ENCODE measurements around the gene LRRC51. TPM values are rescaled to one million over a fixed set of nuclear protein-coding genes. Genes with fewer than 3 reads are reported as not detected.
"Not testable (repeated sequence)": the region's sequence is repeated elsewhere in the genome, so short reads cannot be mapped to it uniquely, and the experiment has no call there.

LRRC51 gene
- total and polyA plus RNA-seq, 2 donors (not counting 3 experiments of a cell fraction or from before 2014, with no cell fraction given) = 3.5 to 6.1 TPM

DNA sequence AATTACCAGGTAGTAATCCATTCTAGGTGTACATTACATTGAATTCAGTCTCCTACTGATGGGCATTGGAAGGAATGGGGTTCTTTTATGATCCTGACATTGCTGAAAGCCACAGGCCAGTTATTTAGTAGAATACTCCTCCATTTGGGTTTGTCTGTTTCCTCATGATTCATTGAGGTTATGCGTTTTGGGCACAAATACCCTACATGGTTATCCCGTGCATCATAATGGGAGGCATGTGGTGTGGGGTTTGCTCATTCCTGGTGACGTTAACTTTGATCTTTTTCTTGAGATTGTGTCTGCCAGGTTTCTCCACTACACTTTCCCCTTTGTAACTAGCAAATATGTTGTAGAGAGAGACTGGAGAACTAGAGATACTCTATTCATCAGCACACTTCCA, 60.4 kb downstream of the LRRC51 start:
- H4K20me1 ChIP-seq (replicated peaks; ENCODE audit: control insufficient read depth, extremely low read depth, insufficient read depth, low read length) = no peaks in the 10 kb centered on the region
- no peak overlapping the region for H3K4me2 ChIP-seq (ENCODE audit: insufficient read depth, low read length)
- no TSS peak for BruUV-seq (replicated peaks)
- CTCF ChIA-PET = interaction anchor here (1.1 kb wide), 1 partner anchor 116 kb away, joined by 13 read pairs; no protein-coding TSS in a partner anchor
- H3K27ac ChIP-seq (ENCODE audit: insufficient read depth, low read depth, low read length) = no peak overlapping the region
- FAIRE-seq (no peak), DNase-seq (ENCODE audit: low read depth, low spot score) (no peak)
- H3K9me3 ChIP-seq (replicated peaks; ENCODE audit: control insufficient read depth, insufficient read depth, low read length) = no peaks in the 10 kb centered on the region
- no peak overlapping the region for H2AFZ ChIP-seq (ENCODE audit: low read depth, low read length)
- no peak for TF ChIP-seq MYC (IDR thresholded peaks at IDR 0.05; ENCODE audit: low read depth, low read length)
- TF ChIP-seq, protein P1, sequence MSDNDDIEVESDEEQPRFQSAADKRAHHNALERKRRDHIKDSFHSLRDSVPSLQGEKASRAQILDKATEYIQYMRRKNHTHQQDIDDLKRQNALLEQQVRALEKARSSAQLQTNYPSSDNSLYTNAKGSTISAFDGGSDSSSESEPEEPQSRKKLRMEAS (IDR thresholded peaks at IDR 0.05; ENCODE audit: insufficient read depth, insufficient read length) = no peak
- no peak for TF ChIP-seq FOS (IDR thresholded peaks at IDR 0.05; ENCODE audit: borderline replicate concordance, insufficient read depth, low read length)
- TF ChIP-seq JUN (IDR thresholded peaks at IDR 0.05; ENCODE audit: borderline replicate concordance, insufficient read depth, insufficient read length, low read depth) = no peak
- TF ChIP-seq, protein P2, sequence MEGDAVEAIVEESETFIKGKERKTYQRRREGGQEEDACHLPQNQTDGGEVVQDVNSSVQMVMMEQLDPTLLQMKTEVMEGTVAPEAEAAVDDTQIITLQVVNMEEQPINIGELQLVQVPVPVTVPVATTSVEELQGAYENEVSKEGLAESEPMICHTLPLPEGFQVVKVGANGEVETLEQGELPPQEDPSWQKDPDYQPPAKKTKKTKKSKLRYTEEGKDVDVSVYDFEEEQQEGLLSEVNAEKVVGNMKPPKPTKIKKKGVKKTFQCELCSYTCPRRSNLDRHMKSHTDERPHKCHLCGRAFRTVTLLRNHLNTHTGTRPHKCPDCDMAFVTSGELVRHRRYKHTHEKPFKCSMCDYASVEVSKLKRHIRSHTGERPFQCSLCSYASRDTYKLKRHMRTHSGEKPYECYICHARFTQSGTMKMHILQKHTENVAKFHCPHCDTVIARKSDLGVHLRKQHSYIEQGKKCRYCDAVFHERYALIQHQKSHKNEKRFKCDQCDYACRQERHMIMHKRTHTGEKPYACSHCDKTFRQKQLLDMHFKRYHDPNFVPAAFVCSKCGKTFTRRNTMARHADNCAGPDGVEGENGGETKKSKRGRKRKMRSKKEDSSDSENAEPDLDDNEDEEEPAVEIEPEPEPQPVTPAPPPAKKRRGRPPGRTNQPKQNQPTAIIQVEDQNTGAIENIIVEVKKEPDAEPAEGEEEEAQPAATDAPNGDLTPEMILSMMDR (IDR thresholded peaks at IDR 0.05; ENCODE audit: extremely low read depth in 1 of 2, insufficient read depth in 1 of 2, low read depth in 1 of 2, low read length in 2 of 2) = no peak
- no peak for TF ChIP-seq EZH2 (IDR thresholded peaks at IDR 0.05; ENCODE audit: borderline replicate concordance, low read depth, low read length, severe bottlenecking)
- TF ChIP-seq POLR2A (IDR thresholded peaks at IDR 0.05; ENCODE audit: low read depth, low read length) = no peak
- TF ChIP-seq POLR2AphosphoS5 (IDR thresholded peaks at IDR 0.05; ENCODE audit: insufficient read depth, low read depth, low read length) = no peak
- TF ChIP-seq GATA2 (IDR thresholded peaks at IDR 0.05; ENCODE audit: insufficient read depth, insufficient read length, low read depth, low read length) = no peak
- peaks cover 7 to 10% of the 10 kb centered on the region in 2 experiments for H3K27me3 ChIP-seq (ENCODE audit: control insufficient read depth in 2 of 2, insufficient read depth in 2 of 2, low read length in 2 of 2)
- no peak overlapping the region for H3K9ac ChIP-seq (replicated peaks; ENCODE audit: extremely low read depth, insufficient read depth, low read length)
- no peaks in the 10 kb centered on the region for H3K36me3 ChIP-seq (ENCODE audit: control insufficient read depth in 2 of 2, extremely low read depth in 1 of 2, insufficient read depth in 2 of 2, low read length in 2 of 2)
- dilution Hi-C loops (cut with MboI; ENCODE audit: extremely low pct_ligation_motif_present, low sequenced_read_pairs) (no loop called here), intact Hi-C loops (cut with micrococcal nuclease) (loop anchor here (5.0 to 10.0 kb wide), 2 partner anchors 274 to 306 kb away; no protein-coding TSS in a partner anchor)
- no peaks in the 10 kb centered on the region for H3K79me2 ChIP-seq (ENCODE audit: control insufficient read depth, insufficient read depth, low read length)
- H3K9me1 ChIP-seq (replicated peaks; ENCODE audit: control insufficient read depth, extremely low read depth, insufficient read depth, low read length) = no peaks in the 10 kb centered on the region
- H3K4me1 ChIP-seq (ENCODE audit: control insufficient read depth, extremely low read depth, insufficient read depth, low read length) = no peaks in the 10 kb centered on the region
- H3K4me3 ChIP-seq (replicated peaks in 1 of 3; ENCODE audit: insufficient read depth in 1 of 3, low read depth in 1 of 3, low read length in 3 of 3) = no peak overlapping the region
- POLR2A ChIA-PET = no interaction called here

DNA sequence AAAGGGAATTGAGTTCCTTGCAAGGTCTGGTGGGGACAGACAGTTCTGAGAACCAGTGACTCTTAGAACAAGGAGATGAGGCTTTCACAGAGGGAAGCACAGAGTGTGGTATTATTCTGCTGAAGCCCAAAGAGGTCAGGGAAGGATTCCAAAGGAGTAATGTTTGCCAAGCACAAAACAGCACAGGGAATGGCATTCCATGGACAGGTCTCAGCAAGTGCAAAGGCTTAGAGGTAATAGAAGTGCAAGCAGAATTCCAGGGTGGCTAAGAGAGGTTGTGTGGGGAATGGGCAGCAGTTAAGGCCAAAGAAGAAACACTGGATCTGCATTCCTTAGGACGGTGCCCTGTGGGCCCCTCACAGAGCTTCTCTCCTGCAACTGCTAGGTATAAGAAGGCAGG, 61.4 kb downstream of the LRRC51 start:
- H3K27ac ChIP-seq (ENCODE audit: insufficient read depth, low read depth, low read length); POLR2A ChIA-PET; H3K79me2 ChIP-seq (ENCODE audit: control insufficient read depth, insufficient read depth, low read length); FAIRE-seq; DNase-seq (ENCODE audit: low read depth, low spot score); H3K36me3 ChIP-seq (ENCODE audit: control insufficient read depth in 2 of 2, extremely low read depth in 1 of 2, insufficient read depth in 2 of 2, low read length in 2 of 2); H3K4me1 ChIP-seq (ENCODE audit: control insufficient read depth, extremely low read depth, insufficient read depth, low read length); H2AFZ ChIP-seq (ENCODE audit: low read depth, low read length); BruUV-seq (replicated peaks); H3K9ac ChIP-seq (replicated peaks; ENCODE audit: extremely low read depth, insufficient read depth, low read length); H4K20me1 ChIP-seq (replicated peaks; ENCODE audit: control insufficient read depth, extremely low read depth, insufficient read depth, low read length); dilution Hi-C loops (cut with MboI; ENCODE audit: extremely low pct_ligation_motif_present, low sequenced_read_pairs); H3K9me1 ChIP-seq (replicated peaks; ENCODE audit: control insufficient read depth, extremely low read depth, insufficient read depth, low read length); H3K4me3 ChIP-seq (replicated peaks in 1 of 3; ENCODE audit: insufficient read depth in 1 of 3, low read depth in 1 of 3, low read length in 3 of 3); H3K9me3 ChIP-seq (replicated peaks; ENCODE audit: control insufficient read depth, insufficient read depth, low read length); H3K4me2 ChIP-seq (ENCODE audit: insufficient read depth, low read length): not testable (repeated sequence)
- intact Hi-C loops (cut with micrococcal nuclease) = loop anchor here (5.0 to 10.0 kb wide), 2 partner anchors 273 to 305 kb away; no protein-coding TSS in a partner anchor
- CTCF ChIA-PET = interaction anchor here (1.1 to 2.4 kb wide), 2 partner anchors 39 to 117 kb away, joined by 13 to 17 read pairs; no protein-coding TSS in a partner anchor
- peaks cover 11% of the 10 kb centered on the region in 2 experiments for H3K27me3 ChIP-seq (ENCODE audit: control insufficient read depth in 2 of 2, insufficient read depth in 2 of 2, low read length in 2 of 2)

DNA sequence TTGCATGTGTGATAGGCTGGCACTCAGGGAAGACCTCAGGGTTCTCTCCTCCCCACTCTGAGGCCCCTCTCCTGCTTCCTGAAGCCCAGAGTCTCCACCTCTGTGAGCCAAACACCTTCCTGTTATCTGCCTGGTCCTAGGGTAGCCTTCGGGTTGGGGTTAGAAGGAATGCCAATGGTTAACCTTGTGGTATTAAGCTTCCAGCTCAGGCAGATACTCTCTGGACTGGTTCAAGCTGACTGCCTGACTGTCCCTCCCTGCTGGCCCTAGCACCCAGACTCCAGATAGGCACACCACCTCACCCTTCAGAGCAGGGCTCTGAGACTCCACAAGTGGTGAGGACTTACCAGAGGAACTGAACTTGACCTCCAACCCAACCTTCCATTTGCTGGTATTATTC, 61.9 kb downstream of the LRRC51 start:
- H4K20me1 ChIP-seq (replicated peaks; ENCODE audit: control insufficient read depth, extremely low read depth, insufficient read depth, low read length); H3K9me3 ChIP-seq (replicated peaks; ENCODE audit: control insufficient read depth, insufficient read depth, low read length); FAIRE-seq; H3K9ac ChIP-seq (replicated peaks; ENCODE audit: extremely low read depth, insufficient read depth, low read length); H3K27ac ChIP-seq (ENCODE audit: insufficient read depth, low read depth, low read length); H3K9me1 ChIP-seq (replicated peaks; ENCODE audit: control insufficient read depth, extremely low read depth, insufficient read depth, low read length); POLR2A ChIA-PET; BruUV-seq (replicated peaks); H3K4me1 ChIP-seq (ENCODE audit: control insufficient read depth, extremely low read depth, insufficient read depth, low read length); H3K79me2 ChIP-seq (ENCODE audit: control insufficient read depth, insufficient read depth, low read length); H3K4me2 ChIP-seq (ENCODE audit: insufficient read depth, low read length); H2AFZ ChIP-seq (ENCODE audit: low read depth, low read length); DNase-seq (ENCODE audit: low read depth, low spot score); dilution Hi-C loops (cut with MboI; ENCODE audit: extremely low pct_ligation_motif_present, low sequenced_read_pairs); H3K4me3 ChIP-seq (replicated peaks in 1 of 3; ENCODE audit: insufficient read depth in 1 of 3, low read depth in 1 of 3, low read length in 3 of 3); H3K36me3 ChIP-seq (ENCODE audit: control insufficient read depth in 2 of 2, extremely low read depth in 1 of 2, insufficient read depth in 2 of 2, low read length in 2 of 2): not testable (repeated sequence)
- H3K27me3 ChIP-seq (ENCODE audit: control insufficient read depth in 2 of 2, insufficient read depth in 2 of 2, low read length in 2 of 2) = peaks cover 11% of the 10 kb centered on the region in 2 experiments
- intact Hi-C loops (cut with micrococcal nuclease) = loop anchor here (5.0 to 10.0 kb wide), 2 partner anchors 272 to 305 kb away; no protein-coding TSS in a partner anchor
- CTCF ChIA-PET = interaction anchor here (1.0 to 7.2 kb wide), 8 partner anchors 9 to 117 kb away, joined by 3 to 190 read pairs (median 16); no protein-coding TSS in a partner anchor

Data from endothelial cell of umbilical vein (primary cell).